Medulla oblongata (tissue), 1 donor: ENCODE results near the gene PLEKHO2.

ENCODE experiments used
- DNase-seq: peaks from one replicate; pipeline ENCODE4 v3.0.0-alpha.2; 2015; ENCODE audit errors: extremely low spot score

PLEKHO2 gene

DNA sequence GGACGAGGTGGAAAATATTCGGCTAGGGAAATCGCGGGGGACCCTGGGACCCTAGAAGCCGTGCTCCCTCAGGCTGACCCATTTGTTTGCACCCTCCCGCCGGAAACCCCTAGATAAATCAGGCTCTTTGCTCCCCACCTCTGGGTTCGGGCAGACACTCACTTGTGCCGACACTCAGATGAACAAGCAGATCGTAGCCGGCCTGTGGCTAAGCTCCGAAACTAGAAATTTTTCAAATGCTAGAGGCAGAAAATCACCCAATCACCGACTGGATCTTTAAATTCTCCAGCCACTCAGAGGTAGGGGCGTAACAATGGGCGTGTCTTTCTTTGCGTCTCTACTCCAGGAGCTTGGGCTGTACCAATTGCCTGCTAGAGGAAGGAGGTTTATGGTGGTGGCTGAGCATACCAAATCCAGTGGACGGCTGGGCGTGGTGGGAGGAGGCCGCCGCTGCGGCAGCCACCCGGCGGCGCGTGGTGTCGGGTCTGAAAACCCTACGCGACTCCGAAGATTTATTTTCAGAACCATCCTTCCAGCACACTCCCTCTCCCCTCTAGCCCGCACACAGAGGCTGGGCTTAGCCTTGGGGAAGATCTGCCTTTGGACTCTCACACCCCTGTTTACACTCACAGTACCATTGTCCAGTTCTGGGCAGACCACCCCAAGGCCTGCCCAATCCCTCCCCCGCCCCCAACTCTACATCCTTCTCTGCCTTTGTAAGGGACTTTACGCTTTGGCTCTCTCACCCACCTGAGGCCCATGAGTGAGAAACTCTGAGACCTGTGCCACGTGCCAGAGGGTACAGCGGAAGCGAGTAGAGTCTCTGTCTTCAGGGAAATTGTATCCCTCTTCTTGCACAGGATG is 16.1 kb upstream of the PLEKHO2 start, which contains the start of gene PIF1:
PIF1 (minus strand) TSS at position 217 of the 864 bp plus-strand sequence. CDS start 1,312 bp downstream, outside the sequence.
- DNase-seq: peak; percentile 97

GRCh38 chr15:64828985-64829384 is 12.7 kb upstream of the PLEKHO2 start:
- no peak for DNase-seq

GRCh38 chr15:64833690-64834089 is 8.0 kb upstream of the PLEKHO2 start:
- DNase-seq: no peak

GRCh38 chr15:64836023-64836536 is 5.6 kb upstream of the PLEKHO2 start:
- no peak for DNase-seq

DNA sequence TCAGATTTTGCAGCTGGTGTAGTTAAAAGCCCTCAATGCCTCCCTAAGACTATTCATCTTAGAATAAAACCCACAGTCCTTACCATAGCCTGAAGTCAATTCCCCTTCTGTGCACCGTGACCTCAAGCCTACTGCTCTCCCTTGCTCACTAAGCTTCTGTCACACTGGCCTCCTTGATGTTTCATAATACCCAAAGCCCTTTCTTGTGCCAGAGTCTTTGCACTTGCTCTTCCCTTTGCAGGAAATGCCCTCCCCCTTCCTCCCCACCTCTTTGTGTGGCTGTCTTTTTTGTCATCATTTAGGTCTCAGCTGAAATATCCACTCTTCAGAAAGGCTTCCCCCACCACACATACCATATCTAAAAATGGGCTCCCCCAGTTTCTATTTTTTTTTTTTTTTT is 4.2 kb upstream of the PLEKHO2 start:
- DNase-seq: peak; percentile 32

GRCh38 chr15:64841060-64841343 is 713 bp upstream of the PLEKHO2 start:
- DNase-seq: no peak

DNA sequence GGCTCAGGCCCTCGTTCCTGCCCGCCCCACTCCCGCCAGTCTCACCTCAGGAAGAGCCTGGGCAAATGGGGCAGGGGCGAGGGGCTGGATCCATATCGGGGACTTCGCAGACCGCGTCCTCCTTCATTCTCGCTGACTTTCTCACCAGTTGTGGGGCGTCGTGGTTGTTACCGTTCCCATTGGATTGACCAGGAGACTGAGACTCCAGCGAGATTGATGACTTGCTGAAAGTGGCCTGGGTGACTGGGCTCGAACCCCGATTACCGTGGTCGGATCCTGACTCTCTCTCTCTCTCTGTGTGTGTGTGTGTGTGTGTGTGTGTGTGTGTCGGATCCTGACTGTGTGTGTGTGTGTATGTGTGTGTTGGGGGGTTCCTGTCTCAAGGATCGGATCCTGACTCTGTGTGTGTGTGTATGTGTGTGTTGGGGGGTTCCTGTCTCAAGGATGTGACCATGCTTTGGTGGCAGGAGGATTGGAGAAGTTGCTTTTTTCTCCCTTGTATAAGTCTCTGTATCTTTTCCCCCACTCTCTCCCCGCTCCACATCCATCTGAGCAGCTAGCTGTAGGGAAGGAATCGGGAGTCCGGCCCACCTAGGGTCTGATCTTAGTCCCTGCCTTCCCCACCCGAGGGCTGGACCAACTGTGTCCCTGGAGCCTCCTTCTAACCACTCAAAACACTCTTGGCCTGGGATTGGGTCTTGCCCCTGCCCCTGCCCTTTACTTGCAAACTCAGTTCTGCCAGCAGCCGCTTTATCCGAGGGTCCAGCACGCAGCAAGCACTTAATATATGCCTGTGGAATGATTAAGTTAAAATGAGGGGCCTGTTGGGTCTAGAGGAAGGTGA is 603 bp downstream of the PLEKHO2 start:
- DNase-seq: no peak

DNA sequence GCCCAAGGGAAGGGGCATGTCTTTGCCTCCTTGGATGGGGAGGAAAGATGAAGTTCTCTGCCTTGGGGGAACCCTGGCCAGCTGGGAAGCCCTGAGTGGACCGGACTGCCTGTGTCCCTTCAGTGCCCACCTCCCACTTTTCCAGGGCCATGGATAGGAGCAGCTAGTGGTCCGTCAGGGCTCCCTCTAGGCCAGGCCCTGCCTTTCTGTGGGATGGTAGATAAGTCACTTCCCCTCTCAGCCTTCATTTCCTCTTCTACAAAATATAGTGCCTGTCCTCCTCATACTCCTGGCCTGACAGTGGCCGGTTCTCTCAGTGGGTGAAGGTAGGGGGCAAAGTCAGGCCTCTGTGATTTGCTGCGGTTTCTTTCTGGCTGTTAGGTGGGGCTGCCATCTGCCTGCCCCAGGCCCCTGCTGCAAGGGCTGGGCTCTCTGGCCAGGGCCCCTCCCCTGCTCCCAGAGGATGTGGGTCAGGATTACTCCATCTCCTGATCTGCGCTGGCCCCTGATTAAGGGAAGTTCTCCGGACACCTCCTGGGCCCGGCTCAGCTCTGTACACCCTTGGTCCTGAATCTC is 1.4 kb downstream of the PLEKHO2 start:
- DNase-seq: peak; percentile 49

DNA sequence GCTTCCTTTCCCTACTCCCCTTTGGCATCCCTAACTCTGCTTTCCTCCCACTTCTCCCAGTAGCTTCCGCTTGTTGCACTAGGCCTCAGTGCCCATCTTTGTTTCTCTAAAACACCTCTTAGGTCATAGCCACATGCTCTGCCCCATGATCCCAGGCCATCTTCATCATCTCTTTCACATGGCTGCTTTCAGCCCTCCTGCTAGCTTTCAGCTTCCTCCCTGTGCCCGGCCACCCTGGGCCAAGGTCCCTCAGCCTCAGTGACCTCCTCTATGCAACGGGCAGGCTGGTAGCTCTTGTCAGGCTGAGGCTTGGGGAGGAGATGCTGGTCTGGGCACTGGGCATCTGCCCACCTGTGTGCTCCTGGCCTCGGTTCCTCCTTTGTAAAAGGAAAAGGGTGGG is 2.3 kb downstream of the PLEKHO2 start:
- peak; percentile 61 for DNase-seq

- DNase-seq: no peak
Observed at GRCh38 chr15:64844576-64845145, 2.9 kb downstream of the PLEKHO2 start.

DNA sequence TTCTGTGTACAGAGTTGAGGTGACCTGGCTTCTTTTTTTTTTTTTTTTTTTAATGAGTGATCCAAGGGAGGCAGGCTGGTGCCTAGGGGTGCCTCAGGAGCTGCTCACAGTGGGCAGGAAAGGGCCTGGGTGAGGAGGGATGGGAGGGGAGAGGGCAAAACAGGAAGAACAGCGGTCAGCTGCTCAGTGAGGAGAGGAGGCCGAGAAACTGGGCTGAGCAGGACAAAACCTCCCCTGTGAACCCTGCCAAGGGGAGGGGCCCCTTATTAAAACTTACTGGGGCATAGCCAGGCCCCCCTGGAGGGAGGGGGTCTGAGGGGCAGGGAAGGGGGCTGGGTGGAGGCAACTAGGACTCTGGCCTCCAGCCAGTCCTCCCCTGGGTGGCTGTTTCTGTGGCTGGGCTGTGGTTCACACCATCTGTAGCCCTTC is 3.5 kb downstream of the PLEKHO2 start:
- DNase-seq: peak; percentile 85

- DNase-seq: no peak
Observed at GRCh38 chr15:64845831-64846595, 4.3 kb downstream of the PLEKHO2 start.

GRCh38 chr15:64847016-64847415 is 5.3 kb downstream of the PLEKHO2 start:
- no peak for DNase-seq

GRCh38 chr15:64847448-64847847 is 5.7 kb downstream of the PLEKHO2 start:
- DNase-seq: no peak

- no peak for DNase-seq
Observed at GRCh38 chr15:64847876-64848716, 6.4 kb downstream of the PLEKHO2 start.

DNA sequence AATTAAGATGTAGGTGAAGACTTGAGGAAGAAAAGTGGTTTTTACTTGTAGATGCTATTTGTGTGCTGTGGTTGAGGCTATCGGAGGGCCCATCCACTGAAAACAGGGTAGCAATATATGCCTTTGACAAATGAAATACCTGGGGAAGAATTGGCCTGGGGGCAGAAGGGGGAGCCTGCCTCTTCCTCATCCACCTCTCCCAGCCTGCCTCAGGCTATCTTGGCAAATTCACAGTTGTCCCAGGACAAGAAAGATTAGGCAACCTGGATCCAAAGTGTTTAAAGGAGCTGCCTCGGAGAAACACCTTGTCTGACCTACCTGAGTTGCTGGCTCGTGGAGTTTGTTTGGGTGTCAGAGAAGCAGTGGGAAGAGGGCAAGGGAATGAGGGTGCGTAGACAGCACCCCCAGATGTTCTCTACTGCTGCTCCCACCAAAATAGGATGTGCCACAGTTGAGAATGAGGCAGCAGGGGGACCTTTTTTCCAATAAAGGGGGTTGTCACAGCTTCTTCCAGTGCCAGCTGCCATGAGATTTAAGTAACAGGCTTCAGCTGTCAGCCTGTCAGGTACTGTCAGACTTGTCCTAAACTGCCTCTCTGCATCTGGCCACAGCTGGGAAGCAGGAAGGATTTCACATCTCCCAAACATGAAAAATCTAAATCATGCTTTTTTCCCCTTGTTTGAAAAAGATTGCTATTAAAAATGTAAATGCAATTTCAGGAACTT is 9.2 kb downstream of the PLEKHO2 start:
- no peak for DNase-seq

DNA sequence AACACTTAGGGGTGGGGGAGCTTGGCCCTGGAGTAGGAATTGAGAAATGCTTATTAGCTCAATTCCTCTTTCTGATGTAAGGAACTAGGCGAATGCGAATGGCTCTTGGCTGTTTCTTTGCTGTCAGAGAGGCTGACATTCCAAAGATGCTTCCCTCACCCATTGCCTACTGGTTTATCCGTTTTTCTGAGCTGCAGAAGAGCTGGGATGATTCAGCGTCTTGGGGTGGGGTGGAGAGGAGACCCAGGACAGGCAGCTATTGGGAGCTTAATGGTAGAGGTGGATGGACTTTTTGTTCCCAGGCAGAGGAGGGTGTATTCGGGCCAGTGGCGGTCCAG is 9.8 kb downstream of the PLEKHO2 start:
- peak; percentile 52 for DNase-seq

DNA sequence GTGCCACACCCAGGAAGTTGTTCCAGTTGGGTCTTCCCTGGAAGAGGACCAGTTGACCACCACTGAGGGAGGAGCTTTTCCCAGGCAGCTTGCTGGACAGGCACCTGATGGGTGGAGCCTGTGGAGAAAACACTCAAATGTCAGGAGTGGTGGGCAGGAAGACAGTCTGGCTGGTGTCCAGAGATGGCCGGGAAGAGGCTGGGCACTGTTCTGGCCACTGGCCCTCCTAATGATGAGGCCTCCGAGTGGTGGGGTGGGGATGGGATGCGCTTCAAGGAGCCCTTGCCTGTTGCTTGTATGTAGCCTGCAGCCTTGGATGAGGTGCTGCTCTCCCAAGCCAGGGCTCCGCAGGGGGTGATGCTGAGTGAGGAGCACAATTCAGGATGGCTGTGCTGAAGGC is 12.3 kb downstream of the PLEKHO2 start:
- no peak for DNase-seq

- no peak for DNase-seq
Observed at GRCh38 chr15:64854526-64854925, 12.8 kb downstream of the PLEKHO2 start.
